ENCODE measurements around the gene AP2A2. TPM values are rescaled to one million over a fixed set of nuclear protein-coding genes. Genes with fewer than 3 reads are reported as not detected.
A peak's percentile ranks its signal among the peaks of the same experiment; 100 is the strongest.

Gene AP2A2
- total RNA-seq, 2 experiments from 2014 or later: 45.9 to 46.6 TPM

DNA sequence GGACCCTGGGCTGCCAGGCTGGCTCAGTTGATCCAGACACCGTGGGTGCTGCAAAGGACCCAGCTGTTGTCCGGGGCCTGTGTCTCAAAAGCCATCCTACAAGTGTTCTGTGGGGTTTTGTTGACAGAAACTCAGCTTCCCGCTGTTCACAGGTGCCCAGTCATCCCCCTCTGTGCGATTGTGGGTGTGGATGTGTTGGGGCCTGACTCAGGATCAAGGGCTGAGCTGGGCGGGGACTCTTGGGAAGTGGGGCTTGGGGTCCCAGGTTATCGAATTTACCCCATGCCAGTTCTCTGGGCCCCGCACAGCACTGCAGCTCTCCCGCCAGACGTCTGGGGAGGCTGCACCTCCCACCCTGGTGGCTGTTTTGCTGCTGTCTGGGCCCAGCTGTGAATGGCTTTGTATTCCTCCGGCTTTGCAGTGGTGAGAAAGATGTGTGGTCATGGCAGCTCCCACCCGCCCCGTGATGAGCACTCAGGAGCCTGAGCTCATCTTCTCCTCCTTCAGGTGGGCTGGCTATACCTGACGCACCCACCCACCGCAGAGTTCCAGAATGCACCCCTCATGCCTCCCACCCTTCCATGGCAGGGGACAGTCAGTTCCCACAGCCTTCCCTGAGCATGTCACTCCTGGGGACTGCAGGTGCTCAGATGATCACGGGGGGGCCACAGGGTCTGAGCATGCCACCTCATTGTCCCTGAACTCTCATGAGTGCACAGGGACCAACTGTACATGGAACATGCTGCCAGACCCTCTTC lies 3.6 kb upstream of the AP2A2 start:
- H3K27me3 Mint-ChIP-seq: no peaks in the 10 kb centered on the region
- H3K27ac Mint-ChIP-seq: no peak overlapping the region
- Histone ChIP-seq H3K27ac (ENCODE audit: low read depth in 1 of 2, low read length in 2 of 2) (no peak overlapping the region), H3K4me1 (ENCODE audit: insufficient read depth, low read length) (peaks cover 12% of the 10 kb centered on the region), H3K27me3 (ENCODE audit: control insufficient read depth in 1 of 2, insufficient read depth in 2 of 2, low read length in 2 of 2) (no peaks in the 10 kb centered on the region), H3K36me3 (ENCODE audit: insufficient read depth, low read length) (peaks cover under 1% of the 10 kb centered on the region), H3K4me3 (ENCODE audit: low read length) (no peak overlapping the region), H3K9me3 (ENCODE audit: control insufficient read depth in 1 of 2, insufficient read depth in 1 of 2, low read length in 2 of 2) (no peaks in the 10 kb centered on the region)
- ChIA-PET CTCF (no interaction called here), POLR2A (no interaction called here)
- H3K4me1 Mint-ChIP-seq (ENCODE audit: low read depth): peaks cover 9% of the 10 kb centered on the region
- peak in 1 of 14 experiments; percentile 11 for DNase-seq
- intact Hi-C loops (cut with DNase I, micrococcal nuclease): loop anchor here in 1 of 2 experiments (10.0 kb wide), 1 partner anchor 77 kb away; the partner anchor contains the start of genes POLR2L and TSPAN4
- ATAC-seq (ENCODE audit: poor library complexity): no peak
- H3K4me3 Mint-ChIP-seq: peak overlapping the region; percentile 45
- TF ChIP-seq, protein P1, sequence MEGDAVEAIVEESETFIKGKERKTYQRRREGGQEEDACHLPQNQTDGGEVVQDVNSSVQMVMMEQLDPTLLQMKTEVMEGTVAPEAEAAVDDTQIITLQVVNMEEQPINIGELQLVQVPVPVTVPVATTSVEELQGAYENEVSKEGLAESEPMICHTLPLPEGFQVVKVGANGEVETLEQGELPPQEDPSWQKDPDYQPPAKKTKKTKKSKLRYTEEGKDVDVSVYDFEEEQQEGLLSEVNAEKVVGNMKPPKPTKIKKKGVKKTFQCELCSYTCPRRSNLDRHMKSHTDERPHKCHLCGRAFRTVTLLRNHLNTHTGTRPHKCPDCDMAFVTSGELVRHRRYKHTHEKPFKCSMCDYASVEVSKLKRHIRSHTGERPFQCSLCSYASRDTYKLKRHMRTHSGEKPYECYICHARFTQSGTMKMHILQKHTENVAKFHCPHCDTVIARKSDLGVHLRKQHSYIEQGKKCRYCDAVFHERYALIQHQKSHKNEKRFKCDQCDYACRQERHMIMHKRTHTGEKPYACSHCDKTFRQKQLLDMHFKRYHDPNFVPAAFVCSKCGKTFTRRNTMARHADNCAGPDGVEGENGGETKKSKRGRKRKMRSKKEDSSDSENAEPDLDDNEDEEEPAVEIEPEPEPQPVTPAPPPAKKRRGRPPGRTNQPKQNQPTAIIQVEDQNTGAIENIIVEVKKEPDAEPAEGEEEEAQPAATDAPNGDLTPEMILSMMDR (IDR thresholded peaks at IDR 0.05): no peak
- peaks cover 7% of the 10 kb centered on the region for H3K36me3 Mint-ChIP-seq (ENCODE audit: low read depth)
- H3K9me3 Mint-ChIP-seq: no peaks in the 10 kb centered on the region

DNA sequence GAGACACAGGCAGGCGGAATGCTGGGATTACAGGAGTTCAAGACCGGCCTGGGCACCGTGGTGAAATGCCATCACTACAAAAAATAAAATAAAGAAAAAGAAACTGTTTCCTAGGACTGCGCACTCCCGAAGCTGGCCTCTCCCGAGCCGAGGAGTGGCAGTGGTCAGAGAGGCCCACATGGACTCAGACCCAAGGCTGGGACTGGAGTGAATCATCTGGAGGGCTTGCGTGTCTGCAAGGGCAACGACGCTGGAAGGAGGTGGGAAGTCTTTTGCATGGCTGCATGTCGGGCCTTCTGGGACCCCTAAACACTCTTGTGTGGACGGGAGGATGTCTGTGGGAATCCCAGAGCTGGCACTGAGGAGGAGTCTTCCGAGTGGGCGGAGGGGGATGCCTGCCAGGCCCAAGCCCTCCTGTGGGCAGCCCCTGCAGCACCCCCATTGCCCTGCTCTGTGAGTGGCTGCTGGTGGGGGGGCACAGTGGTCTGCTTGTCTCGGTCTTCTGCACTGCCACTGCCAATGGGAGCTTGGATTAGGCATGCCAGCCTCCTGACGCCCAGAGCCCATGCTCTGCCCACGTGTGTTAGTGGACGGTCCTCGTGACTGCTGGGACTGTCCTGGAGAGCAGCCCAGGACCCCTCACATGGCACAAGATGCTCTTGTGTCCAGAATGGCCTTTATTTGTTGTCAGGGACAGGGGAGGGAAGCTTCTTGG lies 1.8 kb upstream of the AP2A2 start:
- Histone ChIP-seq H3K27ac (ENCODE audit: low read depth in 1 of 2, low read length in 2 of 2) (no peak overlapping the region), H3K4me1 (ENCODE audit: insufficient read depth, low read length) (peaks cover 29% of the 10 kb centered on the region), H3K36me3 (ENCODE audit: insufficient read depth, low read length) (peaks cover 4% of the 10 kb centered on the region), H3K4me3 (ENCODE audit: low read length) (no peak overlapping the region), H3K9me3 (ENCODE audit: control insufficient read depth in 1 of 2, insufficient read depth in 1 of 2, low read length in 2 of 2) (no peaks in the 10 kb centered on the region), H3K27me3 (ENCODE audit: control insufficient read depth in 1 of 2, insufficient read depth in 2 of 2, low read length in 2 of 2) (no peaks in the 10 kb centered on the region)
- intact Hi-C loops (cut with DNase I, micrococcal nuclease): loop anchor here (2.0 to 10.0 kb wide), 3 partner anchors 75 to 649 kb away; partner anchors contain the start of genes DUSP8 (in 1 of the 2), POLR2L (in 1 of the 2) and TSPAN4 (in 1 of the 2)
- peak overlapping the region; percentile 72 for H3K4me3 Mint-ChIP-seq
- H3K36me3 Mint-ChIP-seq (ENCODE audit: low read depth): peaks cover 21% of the 10 kb centered on the region
- H3K4me1 Mint-ChIP-seq (ENCODE audit: low read depth): peaks cover 26% of the 10 kb centered on the region
- ChIA-PET CTCF (no interaction called here), POLR2A (interaction anchor here (1.4 kb wide), 1 partner anchor 13 kb away, joined by 10 read pairs; the partner anchor contains the start of gene CHID1)
- TF ChIP-seq, protein P1 (IDR thresholded peaks at IDR 0.05): no peak
- no peaks in the 10 kb centered on the region for H3K9me3 Mint-ChIP-seq
- H3K27ac Mint-ChIP-seq: peak overlapping the region; percentile 44
- ATAC-seq (ENCODE audit: poor library complexity) (no peak), DNase-seq (no peak)
- H3K27me3 Mint-ChIP-seq: no peaks in the 10 kb centered on the region

DNA sequence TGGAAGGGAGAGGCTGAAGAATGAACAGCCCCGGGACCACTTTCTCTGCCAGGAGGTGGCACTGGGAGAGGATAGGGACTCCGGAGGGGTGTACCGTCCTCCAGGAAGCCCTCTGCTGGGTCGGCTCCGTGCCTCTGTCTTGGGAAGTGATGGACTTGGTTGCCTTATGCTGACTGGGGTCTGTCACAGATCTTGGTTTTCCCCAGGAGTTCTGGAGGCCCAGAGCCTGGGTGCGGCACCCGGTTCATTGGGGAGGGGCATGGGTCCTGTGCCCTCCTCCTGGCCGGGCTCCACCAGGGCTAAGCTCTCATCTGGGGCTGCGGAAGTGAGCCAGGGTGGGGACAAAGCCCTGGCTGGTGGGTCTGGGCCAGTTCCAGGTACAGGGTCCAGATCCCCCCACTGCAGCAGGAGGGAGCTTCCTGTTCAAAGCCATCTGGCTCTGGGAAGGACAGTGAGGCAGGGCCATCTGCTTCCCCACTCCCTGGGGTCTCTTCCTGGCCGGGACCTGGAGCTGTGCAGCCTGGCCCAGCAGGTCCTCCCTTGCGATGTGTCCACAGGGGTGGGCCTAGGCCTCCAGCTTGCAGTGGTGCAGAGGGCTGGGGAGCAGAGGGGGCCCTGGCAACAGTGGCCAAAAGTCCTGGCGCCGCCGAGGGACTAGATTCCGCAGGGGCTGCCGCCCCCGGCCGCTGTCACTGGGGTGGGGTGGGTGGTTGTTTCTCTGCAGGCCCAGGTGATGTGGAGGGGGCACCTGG lies 1.1 kb upstream of the AP2A2 start:
- H3K27me3 ChIP-seq (ENCODE audit: control insufficient read depth in 1 of 2, insufficient read depth in 2 of 2, low read length in 2 of 2): no peaks in the 10 kb centered on the region
- Mint-ChIP-seq H3K36me3 (ENCODE audit: low read depth) (peaks cover 21% of the 10 kb centered on the region), H3K9me3 (no peaks in the 10 kb centered on the region), H3K27ac (peak overlapping the region; percentile 44), H3K4me3 (no peak overlapping the region), H3K4me1 (ENCODE audit: low read depth) (peaks cover 32% of the 10 kb centered on the region), H3K27me3 (no peaks in the 10 kb centered on the region)
- ChIA-PET POLR2A (interaction anchor here (0.7 to 1.4 kb wide), 4 partner anchors 13 to 229 kb away, joined by 3 to 10 read pairs (median 3); partner anchors contain the start of genes CHID1, DEAF1 and TMEM80), CTCF (interaction anchor here (0.8 to 1.0 kb wide), 2 partner anchors 14 to 22 kb away, joined by 3 to 5 read pairs; partner anchors contain the start of gene CHID1)
- ATAC-seq (ENCODE audit: poor library complexity) (no peak), DNase-seq (peak in 2 of 14 experiments; percentile 29 to 58)
- H3K4me1 ChIP-seq (ENCODE audit: insufficient read depth, low read length): peaks cover 37% of the 10 kb centered on the region
- intact Hi-C loops (cut with DNase I, micrococcal nuclease): loop anchor here (1.0 to 10.0 kb wide), 5 partner anchors 14 to 648 kb away; partner anchors contain the start of genes CHID1 (in 1 of the 2), DUSP8 (in 1 of the 2), IRF7 (in 1 of the 2) and POLR2L (in 1 of the 2)
- no peaks in the 10 kb centered on the region for H3K9me3 ChIP-seq (ENCODE audit: control insufficient read depth in 1 of 2, insufficient read depth in 1 of 2, low read length in 2 of 2)
- peaks cover 4% of the 10 kb centered on the region for H3K36me3 ChIP-seq (ENCODE audit: insufficient read depth, low read length)
- TF ChIP-seq, protein P1 (IDR thresholded peaks at IDR 0.05): no peak
- H3K4me3 ChIP-seq (ENCODE audit: low read length): no peak overlapping the region
- no peak overlapping the region for H3K27ac ChIP-seq (ENCODE audit: low read depth in 1 of 2, low read length in 2 of 2)

Measured in CD4-positive, alpha-beta T cell (primary cell).